GM18526 (cell line): ENCODE measurements around the gene HFE.

Source experiments
- POLR2A ChIP-seq: IDR thresholded peaks from 3 replicates; pipeline ENCODE4 v1.6.1; 2011; ENCODE audit not compliant: insufficient read length; ENCODE audit errors: extremely low read depth

The HFE gene

GRCh38 chr6:26140967-26141294 is 53.7 kb downstream of the HFE start:
- TF ChIP-seq POLR2A = no peak

DNA sequence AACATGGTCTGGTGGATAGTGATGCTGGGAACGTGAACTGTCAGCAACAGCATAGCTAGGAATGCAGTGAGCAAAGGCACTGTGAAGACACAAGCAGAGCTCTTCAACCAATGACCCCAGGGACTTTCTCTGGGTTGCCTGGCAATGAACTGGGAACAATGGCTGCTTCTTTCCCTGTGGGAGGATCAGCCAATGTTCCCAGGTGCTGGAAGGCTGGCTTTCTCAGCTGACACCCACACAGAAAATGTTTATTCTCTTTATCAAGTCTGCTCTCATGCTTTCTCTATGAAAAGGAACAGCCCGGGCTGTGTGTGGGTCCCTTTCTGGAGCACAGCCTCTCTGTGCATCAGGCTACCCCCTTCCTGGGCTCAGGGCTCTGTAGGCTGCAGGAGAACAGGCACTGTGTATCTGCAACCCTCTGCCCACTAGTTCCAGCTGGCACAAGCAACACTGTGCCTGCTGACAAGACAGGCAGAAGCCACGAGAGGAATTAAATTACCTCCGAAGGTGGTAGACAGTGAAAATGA is 54.2 kb downstream of the HFE start:
- no peak for TF ChIP-seq POLR2A

DNA sequence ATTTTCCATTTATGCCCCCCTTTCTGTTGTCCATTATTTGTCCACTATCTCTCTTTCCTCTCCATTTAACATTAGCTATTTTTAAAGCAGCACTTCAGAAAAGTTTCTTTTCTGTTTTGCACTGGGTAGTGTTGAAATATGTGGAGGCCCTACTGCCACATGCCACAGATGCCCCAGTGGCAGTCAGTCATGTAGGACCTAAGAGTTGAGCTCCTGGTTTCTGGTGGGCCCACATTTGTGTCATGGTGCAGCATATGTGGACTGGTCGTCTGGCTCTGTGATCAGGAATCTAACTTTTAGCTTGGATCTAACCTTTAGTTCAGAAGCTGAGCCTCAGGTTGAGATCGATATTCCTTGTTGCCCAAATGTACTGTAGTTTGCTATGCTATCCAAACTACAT is 54.8 kb downstream of the HFE start:
- TF ChIP-seq POLR2A = no peak
